Measurements from ENCODE around the gene PSMB9.
"Not testable (repeated sequence)": the region's sequence is repeated elsewhere in the genome, so short reads cannot be mapped to it uniquely, and the experiment has no call there.

PSMB9 gene

DNA sequence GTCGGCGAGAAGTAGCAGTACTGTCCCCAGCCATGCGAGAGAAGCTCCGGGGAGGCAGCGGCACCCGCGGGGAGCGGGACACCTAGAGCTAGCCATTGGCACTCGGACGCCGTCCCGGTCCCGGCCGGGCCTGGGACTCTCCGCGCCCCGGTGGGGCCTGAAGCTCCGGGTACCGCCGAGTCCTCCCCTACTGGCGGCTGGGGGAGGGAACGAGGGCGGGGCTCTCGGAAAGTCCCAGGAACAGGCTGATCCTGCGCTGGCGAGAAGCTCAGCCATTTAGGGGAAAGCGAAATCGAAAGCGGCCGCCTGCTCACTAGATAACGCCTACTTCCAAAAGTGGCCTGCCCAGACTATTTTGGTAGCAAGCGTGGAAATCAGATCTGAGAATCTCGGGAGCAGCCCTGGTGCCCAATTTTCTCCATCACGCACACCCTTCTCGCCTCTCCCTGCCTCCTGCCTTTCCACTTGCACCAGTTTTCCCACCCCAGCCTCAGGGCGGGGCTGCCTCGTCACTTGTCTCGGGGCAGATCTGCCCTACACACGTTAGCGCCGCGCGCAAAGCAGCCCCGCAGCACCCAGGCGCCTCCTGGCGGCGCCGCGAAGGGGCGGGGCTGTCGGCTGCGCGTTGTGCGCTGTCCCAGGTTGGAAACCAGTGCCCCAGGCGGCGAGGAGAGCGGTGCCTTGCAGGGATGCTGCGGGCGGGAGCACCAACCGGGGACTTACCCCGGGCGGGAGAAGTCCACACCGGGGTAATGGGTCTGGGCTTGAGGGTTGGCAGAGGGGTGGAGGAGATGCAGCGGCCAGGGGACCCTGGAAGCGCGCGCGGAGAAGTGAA lies at the start of gene PSMB9, which contains the start of gene TAP1:
TSS of gene PSMB9 (plus strand) at position 652 of the 835 bp plus-strand sequence. CDS start at position 690, 38 bp downstream.
TSS of gene TAP1 (minus strand) at position 164 of the 835 bp plus-strand sequence. CDS start at position 96, 68 bp downstream.
- peak; percentile 76 for DNase-seq

DNA sequence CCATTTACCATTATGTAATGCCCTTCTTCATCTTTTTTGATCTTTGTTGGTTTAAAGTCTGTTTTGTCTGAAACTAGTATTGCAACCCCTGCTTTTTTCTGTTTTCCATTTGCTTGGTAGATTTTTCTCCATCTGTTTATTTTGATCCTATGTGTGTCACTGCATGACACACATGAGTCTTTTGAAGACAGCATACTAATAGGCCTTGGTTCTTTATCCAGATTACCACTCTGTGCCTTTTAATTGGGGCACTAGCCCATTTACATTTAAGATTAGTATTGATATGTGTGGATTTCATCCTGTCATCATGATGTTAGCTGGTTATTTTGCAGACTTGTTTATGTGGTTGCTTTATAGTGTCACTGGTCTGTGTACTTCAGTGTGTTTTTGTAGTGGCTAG lies 48.6 kb upstream of the PSMB9 start:
- DNase-seq: not testable (repeated sequence)

DNA sequence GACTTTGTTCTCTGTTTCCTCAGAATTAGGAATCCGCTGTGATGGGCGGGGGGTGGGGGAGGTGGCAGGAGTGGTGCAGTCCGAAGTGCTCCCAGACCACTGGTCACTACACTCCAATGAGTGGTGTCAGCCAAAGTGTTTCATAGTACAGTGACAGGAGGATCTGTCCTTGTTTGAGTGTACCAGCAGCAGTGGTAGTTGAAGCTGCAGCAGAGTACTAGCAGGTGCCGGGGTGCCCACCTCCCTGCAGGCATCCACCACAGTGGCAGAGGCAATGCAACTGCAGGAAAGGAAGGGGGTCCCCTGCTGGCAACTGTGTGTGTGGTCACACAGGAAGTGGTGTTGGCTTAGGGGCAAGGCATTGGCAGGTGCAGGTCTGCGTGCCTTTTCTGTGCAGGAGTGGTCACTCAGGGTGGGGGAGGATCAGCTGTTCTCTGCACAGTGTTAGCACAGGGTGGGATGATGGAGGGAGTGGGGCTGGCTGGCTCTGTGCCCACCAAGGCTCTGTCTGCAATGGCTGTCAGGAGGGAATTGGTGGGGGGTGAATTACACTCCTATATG lies 46.9 kb upstream of the PSMB9 start:
- peak; percentile 6 for DNase-seq

DNA sequence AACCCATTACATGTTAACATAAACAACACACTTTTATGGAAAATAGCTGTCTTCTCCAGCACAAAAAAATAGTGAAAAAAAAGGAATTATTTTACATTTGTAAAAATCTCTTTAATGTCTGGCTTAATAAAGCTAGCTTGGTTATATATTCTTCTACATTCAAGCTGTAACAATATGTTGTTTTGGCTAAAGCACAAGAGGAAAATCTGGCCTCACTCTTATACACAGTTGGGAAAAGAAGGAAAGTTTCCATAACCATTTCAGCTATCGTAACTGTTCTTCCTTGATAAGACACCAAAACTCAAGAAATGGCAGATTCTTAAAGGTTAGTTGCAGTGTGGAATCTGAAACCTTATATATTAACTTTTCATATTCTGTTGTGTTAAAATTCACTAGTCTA lies 44.8 kb upstream of the PSMB9 start:
- no peak for DNase-seq

DNA sequence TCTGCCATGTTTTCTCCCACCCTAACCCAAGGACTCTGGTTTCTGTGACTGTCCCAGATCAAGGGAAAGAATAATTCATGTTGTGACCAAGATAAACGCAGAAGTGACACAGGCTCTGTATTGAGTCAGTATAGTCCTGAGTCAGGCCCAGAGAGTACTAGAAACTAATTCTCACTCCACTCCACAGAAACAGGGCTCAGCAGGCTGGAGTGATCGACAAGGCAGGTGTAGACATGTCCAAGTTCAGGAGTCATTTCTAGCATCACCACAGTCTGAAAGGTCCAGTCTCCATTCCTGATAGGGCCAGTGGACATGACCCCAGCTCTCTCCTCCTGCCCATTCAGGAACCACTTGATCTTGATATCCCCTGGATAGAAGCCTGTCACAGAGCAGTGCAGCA lies 39.8 kb upstream of the PSMB9 start:
- DNase-seq: no peak

DNA sequence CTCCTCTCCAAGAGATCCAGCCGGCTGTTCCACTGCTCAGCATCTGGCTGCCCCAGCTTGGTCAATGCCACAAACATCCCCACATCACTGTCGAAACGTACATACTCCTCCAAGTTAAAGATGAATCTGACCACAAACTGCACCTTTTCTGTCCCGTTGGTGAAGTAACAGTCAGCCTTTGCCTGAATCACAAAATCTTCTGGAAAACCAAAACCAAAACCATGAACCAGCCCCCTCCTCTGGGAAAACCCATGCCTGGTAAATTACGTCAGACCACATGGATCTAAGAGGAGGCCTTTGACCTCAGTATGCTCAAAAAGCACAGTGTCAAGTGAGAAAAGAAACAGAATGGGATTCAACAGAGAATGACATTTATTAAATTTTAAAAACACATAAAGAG lies 38.9 kb upstream of the PSMB9 start:
- no peak for DNase-seq

DNA sequence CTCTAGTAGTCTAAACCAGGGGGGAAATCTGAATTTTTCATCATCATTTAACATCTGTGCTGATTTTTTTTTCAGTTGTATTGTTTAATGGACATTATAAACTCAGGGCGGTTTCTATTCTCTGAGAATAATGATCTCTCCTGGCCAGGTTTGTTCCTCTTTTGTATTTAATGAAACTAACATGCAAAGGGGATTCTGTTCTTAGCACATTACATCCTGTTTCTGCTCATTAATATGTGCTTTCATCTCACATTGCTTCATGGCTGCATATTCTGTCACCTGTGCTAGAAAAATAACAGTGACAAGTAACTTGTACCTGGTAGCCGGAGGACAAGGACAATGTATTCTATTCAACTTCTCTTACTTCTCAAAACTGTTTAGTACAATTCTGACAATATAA lies 38.0 kb upstream of the PSMB9 start:
- no peak for DNase-seq

DNA sequence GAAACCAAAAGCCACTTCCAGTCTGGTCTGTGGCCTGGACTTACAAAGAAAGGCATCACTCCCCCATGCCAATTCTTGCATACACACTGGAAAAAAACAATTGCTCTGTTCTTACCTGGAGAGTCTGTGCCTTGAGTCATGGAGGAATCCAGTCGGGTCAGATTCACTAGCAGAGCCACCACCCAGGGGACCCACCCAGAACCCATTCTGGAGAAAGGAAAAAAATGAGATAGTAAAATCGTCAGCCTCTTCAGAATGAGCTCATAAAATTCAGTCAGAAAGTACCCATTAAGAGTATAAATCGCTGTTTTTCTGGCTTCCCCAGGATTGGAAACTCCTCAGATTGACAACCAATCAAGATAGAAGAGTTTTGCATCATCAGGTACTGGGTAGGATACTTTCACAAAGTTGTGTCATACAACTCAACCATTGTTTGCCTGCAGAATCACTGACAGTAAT lies 37.2 kb upstream of the PSMB9 start, which contains the start of gene HLA-DOB:
TSS of gene HLA-DOB (minus strand) at position 257 of the 459 bp plus-strand sequence. CDS start at position 206, 51 bp downstream.
- no peak for DNase-seq

DNA sequence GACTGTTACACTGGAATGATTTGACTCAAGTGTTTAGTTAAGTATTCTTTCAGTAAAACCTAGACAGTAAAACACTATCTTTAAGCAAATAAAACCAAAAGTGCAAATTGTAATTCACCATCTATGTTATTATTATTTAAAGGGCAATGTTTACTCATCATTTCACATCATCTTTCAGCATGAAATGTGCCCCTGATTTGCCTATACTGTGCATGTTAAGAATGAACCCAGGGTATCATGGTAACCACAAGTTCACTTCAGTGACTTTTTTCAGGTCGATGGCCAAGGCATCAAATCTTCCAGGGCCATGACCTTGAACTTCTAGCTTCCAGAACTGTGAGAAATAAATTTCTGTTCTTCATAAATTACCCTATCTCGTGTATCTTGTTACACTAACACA lies 35.1 kb upstream of the PSMB9 start:
- no peak for DNase-seq

DNA sequence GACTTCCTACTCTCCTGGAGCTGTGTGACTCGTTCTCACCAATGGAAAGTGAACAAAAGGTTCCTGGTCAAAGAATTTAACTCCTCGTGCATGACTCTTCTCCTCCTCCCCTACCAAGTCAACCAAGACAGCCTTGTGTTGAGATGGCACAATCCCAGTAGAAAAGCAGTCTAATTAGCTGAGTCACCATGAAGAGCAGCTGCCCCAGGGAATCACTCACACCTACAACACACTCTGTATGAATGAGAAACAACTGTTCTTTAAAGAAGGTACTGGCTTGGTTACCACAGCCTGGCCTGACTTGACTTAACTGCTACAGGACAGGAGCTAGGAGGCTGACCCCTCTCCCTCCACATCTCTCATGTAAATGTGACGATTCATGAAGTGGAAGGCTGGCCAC lies 34.3 kb upstream of the PSMB9 start:
- DNase-seq: no peak

DNA sequence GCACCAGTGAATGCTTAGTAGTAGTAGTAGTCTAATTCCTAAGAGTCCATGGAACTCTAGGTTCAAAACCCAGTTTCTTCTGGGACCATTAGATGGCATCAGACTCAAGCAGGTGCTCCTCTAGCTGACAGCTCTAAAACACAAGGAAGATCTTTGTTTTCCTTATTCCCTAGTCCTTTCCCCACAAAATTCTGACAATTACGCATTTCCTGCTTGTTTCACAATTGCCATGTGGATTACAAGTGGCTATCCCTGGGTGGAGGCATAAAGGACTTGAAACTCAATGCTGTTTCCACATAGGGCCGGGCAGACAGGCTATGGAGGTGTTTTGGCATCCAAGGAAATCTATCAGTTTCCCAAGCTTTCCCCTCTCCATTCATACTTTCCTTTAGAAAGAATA lies 28.0 kb upstream of the PSMB9 start:
- peak; percentile 12 for DNase-seq

DNA sequence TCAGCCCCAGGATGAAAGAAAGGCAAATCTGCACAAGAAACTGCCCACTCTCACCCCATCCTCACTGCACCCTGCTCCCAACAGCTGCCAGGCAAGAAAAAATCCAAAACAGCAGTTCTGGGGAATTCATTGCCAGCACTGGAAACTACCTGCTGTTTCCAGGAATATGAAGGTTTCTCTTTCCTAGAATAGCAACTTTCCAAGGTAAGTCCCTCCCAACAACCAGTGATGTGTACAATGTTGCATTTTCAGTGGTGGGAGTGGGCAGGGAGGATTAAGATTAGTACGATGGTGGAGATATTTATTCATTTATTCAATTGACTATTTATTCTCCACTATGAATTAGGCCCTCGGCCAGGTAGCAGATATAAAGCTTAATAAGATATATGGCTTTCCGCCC lies 27.0 kb upstream of the PSMB9 start:
- DNase-seq: no peak

DNA sequence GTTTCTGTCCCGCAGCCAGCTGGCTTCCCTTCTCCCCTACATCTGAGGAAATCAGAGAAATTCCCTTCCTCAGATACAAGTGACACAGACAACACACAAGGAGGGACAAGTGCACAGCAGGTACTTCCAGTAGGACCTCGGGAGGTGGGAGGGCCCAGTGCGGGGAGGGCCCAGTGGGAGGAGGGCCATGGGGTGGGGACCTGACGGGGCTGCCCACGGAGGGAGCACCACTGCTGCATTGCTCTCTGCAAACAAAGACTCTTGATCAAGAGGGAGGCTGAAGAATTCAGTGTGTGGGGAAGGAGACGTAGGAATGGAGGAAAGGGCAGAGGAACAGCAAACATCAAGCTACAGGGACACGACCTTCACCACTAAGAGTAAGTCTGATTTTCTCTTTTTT lies 24.5 kb upstream of the PSMB9 start:
- DNase-seq: no peak

DNA sequence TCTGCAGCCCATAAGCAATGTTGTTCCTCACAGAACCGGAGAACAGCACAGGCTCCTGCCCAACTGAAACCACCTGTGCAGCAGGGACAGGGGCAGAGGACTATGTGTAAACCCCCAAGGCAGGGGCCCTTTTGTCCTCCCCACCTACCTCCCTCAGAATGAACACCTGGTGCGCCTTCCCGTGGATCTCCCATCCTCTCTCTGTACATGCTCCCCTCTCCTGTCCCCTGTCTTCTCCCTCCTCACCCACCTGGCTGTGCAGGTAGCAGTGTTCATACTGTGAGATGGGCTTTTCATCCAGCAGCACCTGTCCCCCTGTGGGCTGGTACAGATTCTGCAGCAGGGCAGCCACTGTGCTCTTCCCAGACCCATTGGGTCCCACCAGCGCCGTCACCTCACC lies 24.0 kb upstream of the PSMB9 start:
- DNase-seq: no peak

DNA sequence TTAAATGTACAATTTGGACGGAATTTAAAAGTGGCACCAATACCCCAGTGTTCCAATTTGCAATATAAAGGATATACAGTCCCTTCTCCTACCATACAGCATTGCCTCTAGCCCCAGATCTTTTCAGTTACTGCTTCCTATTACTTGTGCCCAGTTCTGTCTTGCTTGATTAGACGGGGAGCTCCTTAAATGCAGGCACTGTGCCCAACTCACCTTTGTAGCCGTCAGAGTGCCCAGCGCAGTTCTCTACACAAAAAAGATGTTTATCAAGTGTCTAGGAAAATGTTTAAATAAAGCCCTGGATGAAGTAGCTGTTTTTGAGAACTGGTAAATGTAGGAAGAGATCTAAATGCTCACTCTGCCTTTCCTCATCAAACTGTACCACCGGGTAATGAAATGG lies 23.1 kb upstream of the PSMB9 start:
- DNase-seq: no peak

DNA sequence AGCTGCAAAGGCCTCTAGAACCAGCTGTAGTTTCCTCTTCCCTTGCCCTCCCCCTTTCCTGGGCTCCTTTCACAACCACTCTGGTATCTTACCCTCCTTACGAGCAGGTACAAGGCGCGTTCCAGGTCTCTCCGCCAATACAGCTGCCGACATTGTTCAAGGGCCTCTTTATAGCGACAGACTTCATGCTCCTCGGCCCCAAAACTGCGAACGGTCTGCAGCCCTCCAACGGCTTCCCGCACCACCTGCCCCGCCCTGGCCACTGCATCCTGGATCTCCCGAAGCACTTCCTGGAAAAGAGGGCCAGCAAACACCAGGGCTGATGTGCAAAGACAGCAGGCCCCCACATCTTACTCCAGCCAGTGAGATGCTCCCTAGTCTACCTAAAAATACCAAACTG lies 21.5 kb upstream of the PSMB9 start:
- DNase-seq: no peak

DNA sequence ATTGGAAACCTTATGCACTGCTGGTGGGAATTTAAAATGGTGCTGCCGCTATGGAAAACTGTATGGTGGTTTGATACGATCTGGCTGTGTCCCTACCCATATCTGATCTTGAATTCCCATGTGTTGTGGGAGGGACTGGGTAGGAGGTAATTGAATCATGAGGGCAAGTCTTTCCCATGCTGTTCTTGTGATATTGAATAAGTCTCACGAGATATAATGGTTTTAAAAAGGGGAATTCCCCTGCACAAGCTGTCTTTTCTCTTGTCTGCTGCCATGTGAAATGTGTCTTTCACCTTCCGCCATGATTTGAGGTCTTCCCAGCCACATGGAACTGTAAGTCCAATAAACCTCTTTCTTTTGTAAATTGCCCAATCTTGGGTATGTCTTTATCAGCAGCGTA lies 20.3 kb upstream of the PSMB9 start:
- no peak for DNase-seq

DNA sequence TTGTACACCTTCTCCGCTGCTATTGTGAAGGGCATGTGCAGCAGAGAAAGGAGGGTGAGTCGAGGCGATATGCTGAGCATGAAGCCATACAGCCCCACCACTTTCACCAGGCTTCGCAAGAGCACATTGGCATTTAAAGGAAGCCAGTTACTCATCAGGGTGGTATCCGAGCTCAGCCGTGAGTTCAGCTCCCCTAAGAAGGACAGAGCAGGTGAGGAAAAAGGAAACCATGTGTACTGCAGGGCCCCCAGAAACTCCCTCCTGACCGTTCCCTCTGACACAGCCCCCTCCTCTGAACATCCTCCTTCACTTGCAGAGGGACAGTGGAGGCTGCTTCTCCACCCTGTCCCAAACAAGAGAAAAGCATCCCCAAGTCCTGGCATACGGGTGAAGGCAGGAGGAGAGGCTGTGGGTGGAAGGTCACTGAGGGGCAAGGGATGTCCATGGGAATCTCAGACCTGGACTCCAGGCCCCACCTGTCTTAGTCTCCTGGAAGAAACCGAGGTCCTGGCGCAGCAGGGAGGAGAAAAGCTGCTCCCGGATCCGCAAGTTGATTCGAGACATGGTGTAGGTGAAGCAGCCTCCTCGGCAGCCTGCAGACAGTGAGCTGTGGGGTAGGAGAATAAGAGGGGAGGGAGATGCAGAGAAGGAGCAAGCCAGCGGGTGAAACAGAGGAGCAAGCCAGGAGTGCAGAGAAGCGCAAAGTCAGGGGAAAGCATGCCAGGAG lies 18.7 kb upstream of the PSMB9 start:
- DNase-seq: no peak

DNA sequence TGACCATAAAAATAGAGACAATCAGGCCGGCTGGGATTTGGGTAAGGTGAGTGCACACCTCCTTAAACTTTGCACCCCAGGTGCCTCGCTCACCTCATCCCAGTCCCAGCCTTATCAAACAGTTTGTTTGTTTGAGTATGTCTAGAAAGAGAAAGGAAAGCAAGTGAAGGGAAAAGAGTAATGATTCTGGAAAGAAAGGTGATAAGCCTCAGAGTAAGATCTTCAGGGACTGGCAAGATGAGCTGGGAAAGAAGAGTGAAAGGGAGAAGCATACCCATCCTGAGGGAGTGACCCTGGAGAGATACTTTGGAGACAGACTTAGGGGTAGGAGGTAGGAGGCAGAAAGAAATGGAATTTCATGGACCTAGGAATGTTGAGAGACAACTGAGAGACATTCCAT lies 17.1 kb upstream of the PSMB9 start:
- no peak for DNase-seq

DNA sequence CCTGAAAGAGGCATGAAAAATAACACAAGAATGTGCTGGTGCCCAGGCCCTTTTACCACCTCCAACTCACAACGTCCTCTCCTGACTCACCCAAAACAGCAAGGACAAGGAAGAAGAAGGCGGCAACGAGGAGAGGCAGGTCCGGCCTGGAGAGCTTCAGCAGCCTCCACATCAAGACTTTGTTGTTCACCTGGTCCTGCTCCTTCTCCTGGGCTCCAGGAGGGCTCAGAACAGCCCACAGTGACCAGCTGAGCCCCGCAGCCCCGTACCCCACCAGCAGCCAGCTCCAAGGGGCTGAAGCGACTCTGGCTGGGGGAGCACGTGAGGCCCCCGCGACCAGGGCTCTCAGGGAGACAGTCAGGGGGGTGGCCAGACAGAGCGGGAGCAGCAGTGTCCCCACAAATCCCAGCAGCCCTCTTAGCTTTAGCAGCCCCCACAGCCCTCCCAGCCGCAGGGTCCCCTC lies 16.3 kb upstream of the PSMB9 start:
- DNase-seq: no peak

DNA sequence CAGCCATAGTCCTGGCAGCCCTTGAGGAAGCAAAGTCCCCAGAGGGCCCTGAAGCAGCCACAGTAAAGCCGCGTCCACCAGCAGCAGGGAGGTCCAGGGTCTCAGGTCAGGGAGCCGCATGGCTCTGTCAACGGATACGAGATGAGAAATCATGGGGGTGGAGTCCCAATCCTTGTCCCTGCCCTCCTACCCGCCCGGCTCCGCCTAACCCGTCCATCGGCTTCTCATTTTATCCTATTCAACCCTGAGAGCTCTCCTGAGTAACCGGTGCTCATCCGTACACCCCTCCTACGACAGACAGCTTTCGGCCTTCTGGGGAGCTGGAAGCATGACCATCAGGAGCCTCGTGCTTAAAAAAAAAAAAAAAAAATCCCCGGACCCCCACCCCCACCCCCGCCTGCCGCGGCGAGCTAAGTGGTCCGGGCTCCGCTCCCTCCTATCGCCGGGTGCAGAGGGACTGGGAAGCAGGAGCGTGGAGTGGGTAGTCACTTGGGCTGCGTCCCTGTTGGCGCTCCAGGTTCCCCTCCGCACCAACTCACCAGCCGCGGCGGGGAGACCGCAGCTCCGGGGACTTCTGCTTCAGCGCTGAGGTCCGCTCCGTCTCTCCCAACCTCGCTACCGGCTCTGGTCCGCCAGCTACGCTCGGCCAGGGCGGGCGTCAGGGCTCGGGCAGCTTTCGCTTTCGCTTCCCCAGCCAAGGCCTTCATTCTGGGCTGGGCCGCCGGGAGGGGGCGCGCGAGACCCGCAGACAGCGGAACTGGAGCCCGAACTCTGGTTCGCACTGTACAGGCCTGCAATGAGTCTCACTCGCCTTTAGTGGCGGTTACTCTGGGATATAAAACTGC lies 15.7 kb upstream of the PSMB9 start, which contains the start of gene TAP2:
TSS of gene TAP2 (minus strand) at position 626 of the 845 bp plus-strand sequence. CDS start at position 120, 506 bp downstream.
- peak; percentile 86 for DNase-seq

DNA sequence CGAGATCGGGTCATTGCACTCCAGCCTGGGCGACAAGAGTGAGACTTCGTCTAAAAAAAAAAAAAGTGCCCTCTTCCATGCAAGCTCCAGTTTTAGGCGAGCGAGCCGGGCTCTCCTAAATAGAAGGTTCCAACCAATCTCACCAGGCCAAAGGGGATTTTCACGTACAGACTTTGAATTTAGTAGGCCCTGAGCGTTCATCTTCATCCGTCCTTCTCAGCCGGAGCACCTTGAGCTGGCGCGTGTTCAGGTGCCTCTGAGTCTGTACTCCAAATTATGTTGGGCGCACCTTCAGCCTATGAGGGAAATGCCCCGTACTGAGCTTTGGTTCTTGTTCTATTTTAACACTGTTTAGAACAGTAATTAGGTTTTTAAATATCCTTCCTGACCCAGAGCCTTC lies 14.6 kb upstream of the PSMB9 start:
- DNase-seq: no peak
